ENCODE results near the gene SLC22A15.

The SLC22A15 gene

GRCh38 chr1:115980156-115980555 is 3.8 kb downstream of the SLC22A15 start:
- CTCF ChIA-PET, result interaction anchor here (1.0 to 3.5 kb wide), 3 partner anchors 175 to 372 kb away, joined by 5 to 57 read pairs (median 9); no protein-coding TSS in a partner anchor
- POLR2A ChIA-PET, result no interaction called here

DNA sequence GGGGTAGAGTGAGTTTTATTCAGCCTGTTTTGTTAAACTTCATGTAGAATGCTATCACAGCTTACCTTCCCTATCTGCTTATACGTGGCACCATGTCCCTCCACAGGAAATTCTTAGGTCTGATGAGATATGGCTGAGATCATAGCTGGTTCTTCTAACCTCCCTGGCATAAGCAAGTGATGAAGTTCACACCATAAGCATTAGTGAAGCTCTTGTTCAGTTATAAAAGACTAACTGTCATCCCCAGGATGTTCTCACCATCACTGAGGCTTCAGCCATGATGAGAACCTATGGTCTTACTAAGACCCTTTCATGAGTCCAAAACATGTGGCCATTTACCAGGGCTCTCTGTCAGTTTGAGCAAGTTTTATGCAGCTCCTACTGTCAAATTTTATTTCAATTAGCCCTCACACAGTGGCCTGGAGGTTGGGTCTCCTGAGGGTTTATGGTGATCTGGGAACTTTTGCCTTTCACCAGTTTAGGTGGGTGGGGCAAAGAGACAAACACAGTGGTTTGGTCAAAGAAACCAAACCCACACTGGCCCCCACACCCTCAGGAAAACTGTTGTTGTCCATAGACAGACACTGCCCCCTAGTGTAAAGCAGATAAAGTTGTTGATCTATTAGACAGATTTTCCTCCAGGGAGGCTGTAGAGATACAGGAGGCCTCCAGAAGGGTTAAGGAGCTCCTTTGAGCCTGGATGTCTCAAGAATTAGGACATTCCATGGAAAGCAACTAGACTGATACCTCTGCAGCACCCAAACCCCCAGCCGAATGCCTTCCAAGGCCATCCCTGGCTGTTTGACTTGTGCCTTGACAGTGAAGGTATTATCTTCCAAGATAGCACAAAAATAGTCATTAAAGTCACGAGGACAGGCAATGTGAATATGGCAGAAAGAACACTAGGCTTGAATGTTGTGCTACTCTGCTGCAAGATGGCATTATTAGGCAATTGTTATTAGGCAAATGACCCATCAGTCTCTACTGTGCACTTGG is 5.0 kb downstream of the SLC22A15 start:
- POLR2A ChIA-PET, result no interaction called here
- TF ChIP-seq ZNF785 (tag by site-specific recombination; IDR thresholded peaks at IDR 0.05) (no peak), ZSCAN5A (tag by site-specific recombination; IDR thresholded peaks at IDR 0.05) (no peak), CTCF (tag by site-specific recombination; IDR thresholded peaks at IDR 0.05) (peak; percentile 70), ZNF140 (tag by site-specific recombination; IDR thresholded peaks at IDR 0.05) (no peak), EGR2 (tag by site-specific recombination; IDR thresholded peaks at IDR 0.05; ENCODE audit: low read depth) (peak; percentile 44; the same call in 1 of the 2 replicates), SP7 (tag by site-specific recombination; IDR thresholded peaks at IDR 0.05) (0 out of 2 replicates have a peak, but pooled peaks have one; percentile 23), ZFHX2 (tag by site-specific recombination; conservative IDR thresholded peaks at IDR 0.05) (peak; percentile 51), SCRT2 (tag by site-specific recombination; IDR thresholded peaks at IDR 0.05) (0 out of 2 replicates have a peak, but pooled peaks have one; percentile 12), ZNF654 (tag by site-specific recombination; IDR thresholded peaks at IDR 0.05; ENCODE audit: low read depth) (peak; percentile 71), ZNF660 (tag by site-specific recombination; IDR thresholded peaks at IDR 0.05) (0 out of 2 replicates have a peak, but pooled peaks have one; percentile 50), ZNF624 (tag by site-specific recombination; IDR thresholded peaks at IDR 0.05) (no peak), KLF10 (tag by site-specific recombination; IDR thresholded peaks at IDR 0.05) (0 out of 2 replicates have a peak, but pooled peaks have one; percentile 27), ZNF510 (tag by site-specific recombination; IDR thresholded peaks at IDR 0.05; ENCODE audit: insufficient replicate concordance) (no peak), ZNF335 (tag by site-specific recombination; conservative IDR thresholded peaks at IDR 0.05) (no peak), ZNF677 (tag by site-specific recombination; IDR thresholded peaks at IDR 0.05) (no peak), ZSCAN30 (tag by site-specific recombination; IDR thresholded peaks at IDR 0.05) (0 out of 2 replicates have a peak, but pooled peaks have one; percentile 17)
- TF ChIP-seq, protein P1, sequence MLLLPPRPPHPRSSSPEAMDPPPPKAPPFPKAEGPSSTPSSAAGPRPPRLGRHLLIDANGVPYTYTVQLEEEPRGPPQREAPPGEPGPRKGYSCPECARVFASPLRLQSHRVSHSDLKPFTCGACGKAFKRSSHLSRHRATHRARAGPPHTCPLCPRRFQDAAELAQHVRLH (tag by site-specific recombination; IDR thresholded peaks at IDR 0.05), result no peak
- TF ChIP-seq, protein P2, sequence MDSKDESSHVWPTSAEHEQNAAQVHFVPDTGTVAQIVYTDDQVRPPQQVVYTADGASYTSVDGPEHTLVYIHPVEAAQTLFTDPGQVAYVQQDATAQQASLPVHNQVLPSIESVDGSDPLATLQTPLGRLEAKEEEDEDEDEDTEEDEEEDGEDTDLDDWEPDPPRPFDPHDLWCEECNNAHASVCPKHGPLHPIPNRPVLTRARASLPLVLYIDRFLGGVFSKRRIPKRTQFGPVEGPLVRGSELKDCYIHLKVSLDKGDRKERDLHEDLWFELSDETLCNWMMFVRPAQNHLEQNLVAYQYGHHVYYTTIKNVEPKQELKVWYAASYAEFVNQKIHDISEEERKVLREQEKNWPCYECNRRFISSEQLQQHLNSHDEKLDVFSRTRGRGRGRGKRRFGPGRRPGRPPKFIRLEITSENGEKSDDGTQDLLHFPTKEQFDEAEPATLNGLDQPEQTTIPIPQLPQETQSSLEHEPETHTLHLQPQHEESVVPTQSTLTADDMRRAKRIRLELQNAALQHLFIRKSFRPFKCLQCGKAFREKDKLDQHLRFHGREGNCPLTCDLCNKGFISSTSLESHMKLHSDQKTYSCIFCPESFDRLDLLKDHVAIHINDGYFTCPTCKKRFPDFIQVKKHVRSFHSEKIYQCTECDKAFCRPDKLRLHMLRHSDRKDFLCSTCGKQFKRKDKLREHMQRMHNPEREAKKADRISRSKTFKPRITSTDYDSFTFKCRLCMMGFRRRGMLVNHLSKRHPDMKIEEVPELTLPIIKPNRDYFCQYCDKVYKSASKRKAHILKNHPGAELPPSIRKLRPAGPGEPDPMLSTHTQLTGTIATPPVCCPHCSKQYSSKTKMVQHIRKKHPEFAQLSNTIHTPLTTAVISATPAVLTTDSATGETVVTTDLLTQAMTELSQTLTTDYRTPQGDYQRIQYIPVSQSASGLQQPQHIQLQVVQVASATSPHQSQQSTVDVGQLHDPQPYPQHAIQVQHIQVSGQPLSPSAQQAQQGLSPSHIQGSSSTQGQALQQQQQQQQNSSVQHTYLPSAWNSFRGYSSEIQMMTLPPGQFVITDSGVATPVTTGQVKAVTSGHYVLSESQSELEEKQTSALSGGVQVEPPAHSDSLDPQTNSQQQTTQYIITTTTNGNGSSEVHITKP (tag by site-specific recombination; IDR thresholded peaks at IDR 0.05), result no peak
- TF ChIP-seq, protein P3, sequence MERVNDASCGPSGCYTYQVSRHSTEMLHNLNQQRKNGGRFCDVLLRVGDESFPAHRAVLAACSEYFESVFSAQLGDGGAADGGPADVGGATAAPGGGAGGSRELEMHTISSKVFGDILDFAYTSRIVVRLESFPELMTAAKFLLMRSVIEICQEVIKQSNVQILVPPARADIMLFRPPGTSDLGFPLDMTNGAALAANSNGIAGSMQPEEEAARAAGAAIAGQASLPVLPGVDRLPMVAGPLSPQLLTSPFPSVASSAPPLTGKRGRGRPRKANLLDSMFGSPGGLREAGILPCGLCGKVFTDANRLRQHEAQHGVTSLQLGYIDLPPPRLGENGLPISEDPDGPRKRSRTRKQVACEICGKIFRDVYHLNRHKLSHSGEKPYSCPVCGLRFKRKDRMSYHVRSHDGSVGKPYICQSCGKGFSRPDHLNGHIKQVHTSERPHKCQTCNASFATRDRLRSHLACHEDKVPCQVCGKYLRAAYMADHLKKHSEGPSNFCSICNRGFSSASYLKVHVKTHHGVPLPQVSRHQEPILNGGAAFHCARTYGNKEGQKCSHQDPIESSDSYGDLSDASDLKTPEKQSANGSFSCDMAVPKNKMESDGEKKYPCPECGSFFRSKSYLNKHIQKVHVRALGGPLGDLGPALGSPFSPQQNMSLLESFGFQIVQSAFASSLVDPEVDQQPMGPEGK (tag by site-specific recombination; IDR thresholded peaks at IDR 0.05), result peak; percentile 66

More at GRCh38 chr1:115980156-115980555, 3.8 kb downstream of the SLC22A15 start:
- H3K4me1 ChIP-seq (ENCODE audit: control insufficient read depth, insufficient read depth, low read length), result no peaks in the 10 kb centered on the region
- H3K36me3 ChIP-seq (ENCODE audit: control insufficient read depth in 2 of 2, insufficient read depth in 1 of 2, low read length in 2 of 2), result peaks cover 0 to 1% of the 10 kb centered on the region in 2 experiments; a peak in 1 of 3 replicates
- no peaks in the 10 kb centered on the region for H3K9me3 ChIP-seq (ENCODE audit: control insufficient read depth, insufficient read depth, low read depth, low read length)
- H3K27ac ChIP-seq (ENCODE audit: extremely low read depth, low read depth, low read length), result no peak overlapping the region
- TF ChIP-seq ZBTB1 (tag by site-specific recombination; IDR thresholded peaks at IDR 0.05) (no peak), KLF17 (tag by site-specific recombination; IDR thresholded peaks at IDR 0.05) (no peak), ZFHX2 (tag by site-specific recombination; conservative IDR thresholded peaks at IDR 0.05) (no peak)
- H3K4me3 ChIP-seq (ENCODE audit: low read depth, low read length), result no peak overlapping the region

More for the DNA sequence above, 5.0 kb downstream of the SLC22A15 start:
- CTCF ChIA-PET, result interaction anchor here (0.5 to 3.5 kb wide), 61 partner anchors 10 to 535 kb away, joined by 3 to 57 read pairs (median 4); no protein-coding TSS in a partner anchor
- Histone ChIP-seq H3K36me3 (ENCODE audit: control insufficient read depth in 2 of 2, insufficient read depth in 1 of 2, low read length in 2 of 2) (peaks cover 0 to 3% of the 10 kb centered on the region in 2 experiments; a peak in 1 of 3 replicates), H3K4me3 (ENCODE audit: low read depth, low read length) (no peak overlapping the region), H3K27ac (ENCODE audit: extremely low read depth, low read depth, low read length) (no peak overlapping the region), H3K9me3 (ENCODE audit: control insufficient read depth, insufficient read depth, low read depth, low read length) (no peaks in the 10 kb centered on the region), H3K4me1 (ENCODE audit: control insufficient read depth, insufficient read depth, low read length) (no peaks in the 10 kb centered on the region)
